K562 (cell line): ENCODE results near the gene VSTM2B. TPM values are rescaled to one million over a fixed set of nuclear protein-coding genes. Genes with fewer than 3 reads are reported as not detected.

Source experiments
- HDAC8 ChIP-seq: fragments of 450-650 bp; IDR thresholded peaks from 2 replicates; pipeline ENCODE4 v1.6.1; 2016; ENCODE audit warnings: mild to moderate bottlenecking, missing genetic modification characterization, moderate library complexity, missing compliant biosample characterization
- RFX7 ChIP-seq: fragments of 250-450 bp; sonication (Bioruptor Pico); IDR thresholded peaks from 2 replicates; pipeline ENCODE4 v1.5.1; 2021; ENCODE audit warnings: mild to moderate bottlenecking
- SRSF3 ChIP-seq: fragments of 200-400 bp; formaldehyde crosslinking; IDR thresholded peaks from 2 replicates; pipeline ENCODE4 v1.6.1; 2016; ENCODE audit warnings: mild to moderate bottlenecking, low read length, moderate library complexity; ENCODE audit not compliant: insufficient read depth
- ZBTB1 ChIP-seq: sonication (generic); formaldehyde crosslinking; IDR thresholded peaks from 2 replicates; pipeline ENCODE4 v1.8.1; 2023; ENCODE audit warnings: missing genetic modification reagents, low read depth, mild to moderate bottlenecking, borderline replicate concordance
- polyA plus RNA-seq, 8 experiments: library from polyadenylated mRNA; depleted of rRNA in 4 of 8; stranded (reverse) in 5 of 8; unstranded in 3 of 8; fragments of >200 nt; fragmentation: Nextera tagmentation in 2 of 8; fragmentation: Illumina TruSeq in 1 of 8; extraction: Ambion mirVana in 2 of 8; extraction: Trizol in 1 of 8; gene quantifications; 2 replicates each; pipeline versions ENCODE4 v1.2.1 to v1.2.3, GENCODE V29; 2011 to 2014; ENCODE audit warnings: inconsistent platforms in 1 of 8, missing spikeins in 1 of 8
- total RNA-seq, 7 experiments: library from RNA; depleted of rRNA in 6 of 7; stranded (reverse); fragments of >200 nt in 6 of 7; fragmentation: Illumina TruSeq in 2 of 7; extraction: Trizol in 2 of 7; gene quantifications; 2 replicates each; pipeline versions ENCODE4 v1.2.1 to v1.2.3, GENCODE V29; 2011 to 2021; ENCODE audit warnings: low replicate concordance in 1 of 7
- TF ChIP-seq, protein P1 (sequence below): fragments of 450-650 bp; formaldehyde crosslinking; conservative IDR thresholded peaks from 2 replicates; pipeline ENCODE4 v1.4.0; 2022; ENCODE audit warnings: mild to moderate bottlenecking, missing genetic modification characterization
- TF ChIP-seq, protein P2 (sequence below): fragments of 450-650 bp; formaldehyde crosslinking; IDR thresholded peaks from 2 replicates; pipeline ENCODE4 v1.4.0; 2020; ENCODE audit warnings: mild to moderate bottlenecking, mixed read lengths

The VSTM2B gene
- total and polyA plus RNA-seq, 9 of the 15 experiments (the other 6 are each of a cell fraction or from before 2014, with no cell fraction given) = not detected

DNA sequence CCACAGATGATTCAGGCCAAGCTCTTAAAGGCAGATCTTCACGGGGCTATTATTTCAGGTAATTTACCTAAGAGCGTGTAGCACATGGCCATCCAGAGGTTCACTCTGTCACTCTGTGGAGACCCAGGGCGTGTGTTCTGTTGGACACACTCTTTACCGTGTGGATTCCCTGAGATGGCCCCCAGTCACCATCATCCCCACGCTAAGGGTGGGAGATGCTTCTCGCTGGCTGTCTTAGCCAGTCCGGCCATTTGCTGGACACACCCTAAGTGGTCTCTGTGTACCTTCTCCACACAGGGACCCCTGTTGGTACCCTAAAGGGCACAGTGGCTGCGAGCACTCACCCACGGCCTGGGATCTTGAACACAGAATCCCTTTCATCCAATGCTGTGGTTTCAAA, 86.3 kb downstream of the VSTM2B start (continued):
- TF ChIP-seq, protein P1, sequence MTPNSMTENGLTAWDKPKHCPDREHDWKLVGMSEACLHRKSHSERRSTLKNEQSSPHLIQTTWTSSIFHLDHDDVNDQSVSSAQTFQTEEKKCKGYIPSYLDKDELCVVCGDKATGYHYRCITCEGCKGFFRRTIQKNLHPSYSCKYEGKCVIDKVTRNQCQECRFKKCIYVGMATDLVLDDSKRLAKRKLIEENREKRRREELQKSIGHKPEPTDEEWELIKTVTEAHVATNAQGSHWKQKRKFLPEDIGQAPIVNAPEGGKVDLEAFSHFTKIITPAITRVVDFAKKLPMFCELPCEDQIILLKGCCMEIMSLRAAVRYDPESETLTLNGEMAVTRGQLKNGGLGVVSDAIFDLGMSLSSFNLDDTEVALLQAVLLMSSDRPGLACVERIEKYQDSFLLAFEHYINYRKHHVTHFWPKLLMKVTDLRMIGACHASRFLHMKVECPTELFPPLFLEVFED (CRISPR knock-in tag) = no peak
- TF ChIP-seq, protein P2, sequence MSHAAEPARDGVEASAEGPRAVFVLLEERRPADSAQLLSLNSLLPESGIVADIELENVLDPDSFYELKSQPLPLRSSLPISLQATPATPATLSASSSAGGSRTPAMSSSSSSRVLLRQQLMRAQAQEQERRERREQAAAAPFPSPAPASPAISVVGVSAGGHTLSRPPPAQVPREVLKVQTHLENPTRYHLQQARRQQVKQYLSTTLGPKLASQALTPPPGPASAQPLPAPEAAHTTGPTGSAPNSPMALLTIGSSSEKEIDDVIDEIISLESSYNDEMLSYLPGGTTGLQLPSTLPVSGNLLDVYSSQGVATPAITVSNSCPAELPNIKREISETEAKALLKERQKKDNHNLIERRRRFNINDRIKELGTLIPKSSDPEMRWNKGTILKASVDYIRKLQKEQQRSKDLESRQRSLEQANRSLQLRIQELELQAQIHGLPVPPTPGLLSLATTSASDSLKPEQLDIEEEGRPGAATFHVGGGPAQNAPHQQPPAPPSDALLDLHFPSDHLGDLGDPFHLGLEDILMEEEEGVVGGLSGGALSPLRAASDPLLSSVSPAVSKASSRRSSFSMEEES (CRISPR knock-in tag) = no peak
- TF ChIP-seq SRSF3 (no peak), RFX7 (CRISPR knock-in tag) (no peak), ZBTB1 (CRISPR knock-in tag) (no peak), HDAC8 (tag) (no peak)
